Measurements from ENCODE around the gene BCL3. TPM values are rescaled to one million over a fixed set of nuclear protein-coding genes. Genes with fewer than 3 reads are reported as not detected.

Gene BCL3
- total and polyA plus RNA-seq, 2 experiments from 2014 or later = 1.4 to 4.1 TPM

DNA sequence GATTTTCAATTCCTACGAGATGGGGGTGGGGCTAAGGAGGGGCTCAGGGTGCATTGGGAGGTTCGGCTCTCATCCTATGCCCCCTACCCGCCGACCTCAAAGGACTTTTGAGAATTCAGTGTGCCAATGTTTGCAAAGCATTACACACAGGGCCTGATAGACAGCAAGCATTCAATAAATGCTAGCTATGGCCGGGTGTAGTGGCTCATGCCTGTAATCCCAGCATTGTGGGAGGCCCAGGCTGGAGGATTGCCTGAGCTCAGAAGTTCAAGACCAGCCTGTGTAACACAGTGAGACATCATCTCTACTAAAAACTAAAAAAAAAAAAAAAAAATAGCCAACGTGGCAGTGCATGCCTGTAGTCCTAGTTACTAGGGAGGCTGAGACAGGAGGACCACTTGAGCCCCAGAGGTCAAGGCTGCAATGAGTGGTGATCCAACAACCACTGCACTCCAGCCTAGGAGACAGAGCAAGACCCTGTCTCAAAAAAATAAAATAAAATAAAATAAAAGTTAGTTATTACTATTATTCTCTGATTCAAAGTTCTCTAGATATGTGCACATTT, 27.2 kb downstream of the BCL3 start:
- Mint-ChIP-seq H3K27ac (no peak overlapping the region), H3K4me3 (no peak overlapping the region), H3K27me3 (ENCODE audit: insufficient read depth, low read depth, poor library complexity) (peaks cover 11% of the 10 kb centered on the region), H3K4me1 (peaks cover 4% of the 10 kb centered on the region), H3K36me3 (ENCODE audit: low read depth) (no peaks in the 10 kb centered on the region), H3K9me3 (no peaks in the 10 kb centered on the region)
- no peak for DNase-seq (ENCODE audit: low spot score)
- Histone ChIP-seq H3K4me2 (no peak overlapping the region), H3K36me3 (ENCODE audit: insufficient read depth) (no peaks in the 10 kb centered on the region), H3F3A (replicated peaks; ENCODE audit: low read depth) (0 out of 2 replicates have a peak, but pooled peaks cover 9% of the 10 kb centered on the region), H3K27me3 (ENCODE audit: insufficient read depth) (no peaks in the 10 kb centered on the region), H3K4me1 (ENCODE audit: insufficient read depth) (peaks cover 13% of the 10 kb centered on the region), H3K9me2 (ENCODE audit: insufficient read depth) (no peaks in the 10 kb centered on the region), H3K27ac (ENCODE audit: low read depth) (no peak overlapping the region), H3K4me3 (no peak overlapping the region), H3K79me2 (replicated peaks; ENCODE audit: insufficient read depth) (no peaks in the 10 kb centered on the region), H2AFZ (no peak overlapping the region), H4K20me1 (replicated peaks; ENCODE audit: insufficient read depth) (no peaks in the 10 kb centered on the region; the same call in 1 of the 2 replicates)
- ATAC-seq = no peak
- TF ChIP-seq, protein P1, sequence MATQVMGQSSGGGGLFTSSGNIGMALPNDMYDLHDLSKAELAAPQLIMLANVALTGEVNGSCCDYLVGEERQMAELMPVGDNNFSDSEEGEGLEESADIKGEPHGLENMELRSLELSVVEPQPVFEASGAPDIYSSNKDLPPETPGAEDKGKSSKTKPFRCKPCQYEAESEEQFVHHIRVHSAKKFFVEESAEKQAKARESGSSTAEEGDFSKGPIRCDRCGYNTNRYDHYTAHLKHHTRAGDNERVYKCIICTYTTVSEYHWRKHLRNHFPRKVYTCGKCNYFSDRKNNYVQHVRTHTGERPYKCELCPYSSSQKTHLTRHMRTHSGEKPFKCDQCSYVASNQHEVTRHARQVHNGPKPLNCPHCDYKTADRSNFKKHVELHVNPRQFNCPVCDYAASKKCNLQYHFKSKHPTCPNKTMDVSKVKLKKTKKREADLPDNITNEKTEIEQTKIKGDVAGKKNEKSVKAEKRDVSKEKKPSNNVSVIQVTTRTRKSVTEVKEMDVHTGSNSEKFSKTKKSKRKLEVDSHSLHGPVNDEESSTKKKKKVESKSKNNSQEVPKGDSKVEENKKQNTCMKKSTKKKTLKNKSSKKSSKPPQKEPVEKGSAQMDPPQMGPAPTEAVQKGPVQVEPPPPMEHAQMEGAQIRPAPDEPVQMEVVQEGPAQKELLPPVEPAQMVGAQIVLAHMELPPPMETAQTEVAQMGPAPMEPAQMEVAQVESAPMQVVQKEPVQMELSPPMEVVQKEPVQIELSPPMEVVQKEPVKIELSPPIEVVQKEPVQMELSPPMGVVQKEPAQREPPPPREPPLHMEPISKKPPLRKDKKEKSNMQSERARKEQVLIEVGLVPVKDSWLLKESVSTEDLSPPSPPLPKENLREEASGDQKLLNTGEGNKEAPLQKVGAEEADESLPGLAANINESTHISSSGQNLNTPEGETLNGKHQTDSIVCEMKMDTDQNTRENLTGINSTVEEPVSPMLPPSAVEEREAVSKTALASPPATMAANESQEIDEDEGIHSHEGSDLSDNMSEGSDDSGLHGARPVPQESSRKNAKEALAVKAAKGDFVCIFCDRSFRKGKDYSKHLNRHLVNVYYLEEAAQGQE (IDR thresholded peaks at IDR 0.05; ENCODE audit: unreplicated experiment) = no peak
- no peak for TF ChIP-seq POLR2AphosphoS5 (IDR thresholded peaks at IDR 0.05; ENCODE audit: low read depth)
- TF ChIP-seq, protein P2, sequence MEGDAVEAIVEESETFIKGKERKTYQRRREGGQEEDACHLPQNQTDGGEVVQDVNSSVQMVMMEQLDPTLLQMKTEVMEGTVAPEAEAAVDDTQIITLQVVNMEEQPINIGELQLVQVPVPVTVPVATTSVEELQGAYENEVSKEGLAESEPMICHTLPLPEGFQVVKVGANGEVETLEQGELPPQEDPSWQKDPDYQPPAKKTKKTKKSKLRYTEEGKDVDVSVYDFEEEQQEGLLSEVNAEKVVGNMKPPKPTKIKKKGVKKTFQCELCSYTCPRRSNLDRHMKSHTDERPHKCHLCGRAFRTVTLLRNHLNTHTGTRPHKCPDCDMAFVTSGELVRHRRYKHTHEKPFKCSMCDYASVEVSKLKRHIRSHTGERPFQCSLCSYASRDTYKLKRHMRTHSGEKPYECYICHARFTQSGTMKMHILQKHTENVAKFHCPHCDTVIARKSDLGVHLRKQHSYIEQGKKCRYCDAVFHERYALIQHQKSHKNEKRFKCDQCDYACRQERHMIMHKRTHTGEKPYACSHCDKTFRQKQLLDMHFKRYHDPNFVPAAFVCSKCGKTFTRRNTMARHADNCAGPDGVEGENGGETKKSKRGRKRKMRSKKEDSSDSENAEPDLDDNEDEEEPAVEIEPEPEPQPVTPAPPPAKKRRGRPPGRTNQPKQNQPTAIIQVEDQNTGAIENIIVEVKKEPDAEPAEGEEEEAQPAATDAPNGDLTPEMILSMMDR (conservative IDR thresholded peaks at IDR 0.05; ENCODE audit: low read depth in 2 of 2) = no peak

DNA sequence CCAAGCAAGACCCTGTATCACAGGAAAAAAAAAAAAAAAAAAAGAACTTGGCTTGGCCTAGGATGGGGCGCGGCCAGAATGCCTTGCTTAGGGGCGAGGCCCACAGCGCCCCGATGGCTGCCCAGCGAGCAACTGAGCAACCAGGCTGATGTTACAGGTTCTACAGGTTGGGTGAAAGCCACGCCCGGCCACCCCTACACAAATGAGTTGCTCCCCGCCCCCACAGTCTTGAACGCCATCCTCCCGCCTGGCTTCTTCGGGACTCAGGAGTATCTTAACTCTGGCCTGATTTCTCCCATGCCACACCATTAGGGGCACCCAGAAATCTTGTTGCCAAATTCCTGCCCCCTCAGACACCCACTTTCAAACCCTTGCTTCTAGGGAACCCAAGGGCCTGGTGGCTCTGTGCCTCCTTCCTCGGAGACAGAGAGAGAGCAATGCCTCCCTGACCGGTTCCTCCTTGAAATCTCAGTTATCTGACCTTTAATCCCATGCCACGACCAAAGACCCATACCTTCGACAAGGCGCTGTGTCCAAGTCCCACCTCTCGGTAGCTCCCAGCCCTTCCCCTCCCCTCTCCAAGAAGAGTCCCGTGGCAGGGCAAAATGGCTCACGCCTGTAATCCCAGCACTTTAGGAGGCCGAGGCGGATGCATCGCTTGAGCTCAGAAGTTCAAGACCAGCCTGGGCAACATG, 28.0 kb downstream of the BCL3 start:
- 0 out of 2 replicates have a peak, but pooled peaks cover 9% of the 10 kb centered on the region for H3F3A ChIP-seq (replicated peaks; ENCODE audit: low read depth)
- H3K4me1 Mint-ChIP-seq = peaks cover 4% of the 10 kb centered on the region
- H4K20me1 ChIP-seq (replicated peaks; ENCODE audit: insufficient read depth) = no peaks in the 10 kb centered on the region; the same call in 1 of the 2 replicates
- no peak overlapping the region for H3K27ac Mint-ChIP-seq
- no peaks in the 10 kb centered on the region for H3K36me3 ChIP-seq (ENCODE audit: insufficient read depth)
- peak overlapping the region; percentile 59; the same call in 1 of the 2 replicates for H3K27ac ChIP-seq (ENCODE audit: low read depth)
- H3K27me3 ChIP-seq (ENCODE audit: insufficient read depth) = no peaks in the 10 kb centered on the region
- H3K79me2 ChIP-seq (replicated peaks; ENCODE audit: insufficient read depth) = no peaks in the 10 kb centered on the region
- DNase-seq (ENCODE audit: low spot score) (peak; percentile 77), ATAC-seq (peak; percentile 15)
- peak overlapping the region; percentile 30; the same call in 1 of the 3 replicates for H3K4me3 Mint-ChIP-seq
- no peaks in the 10 kb centered on the region for H3K9me2 ChIP-seq (ENCODE audit: insufficient read depth)
- H3K4me3 ChIP-seq = 0 out of 2 replicates have a peak overlapping the region, but pooled peaks have one; percentile 27
- peaks cover 10% of the 10 kb centered on the region for H3K27me3 Mint-ChIP-seq (ENCODE audit: insufficient read depth, low read depth, poor library complexity)
- 0 out of 2 replicates have a peak overlapping the region, but pooled peaks have one; percentile 45 for H3K4me2 ChIP-seq
- H3K4me1 ChIP-seq (ENCODE audit: insufficient read depth) = peaks cover 13% of the 10 kb centered on the region
- H3K36me3 Mint-ChIP-seq (ENCODE audit: low read depth) = no peaks in the 10 kb centered on the region
- no peaks in the 10 kb centered on the region for H3K9me3 Mint-ChIP-seq
- peak overlapping the region; percentile 35; the same call in 1 of the 2 replicates for H2AFZ ChIP-seq
- TF ChIP-seq JUNB (IDR thresholded peaks at IDR 0.05; ENCODE audit: unreplicated experiment) (no peak), STAT1 (IDR thresholded peaks at IDR 0.05; ENCODE audit: unreplicated experiment) (no peak), POLR2AphosphoS5 (IDR thresholded peaks at IDR 0.05; ENCODE audit: low read depth) (no peak), ZNF114 (CRISPR knock-in tag; IDR thresholded peaks at IDR 0.05) (no peak), ZNF331 (CRISPR knock-in tag; IDR thresholded peaks at IDR 0.05; ENCODE audit: low read depth) (no peak)
- TF ChIP-seq, protein P3, sequence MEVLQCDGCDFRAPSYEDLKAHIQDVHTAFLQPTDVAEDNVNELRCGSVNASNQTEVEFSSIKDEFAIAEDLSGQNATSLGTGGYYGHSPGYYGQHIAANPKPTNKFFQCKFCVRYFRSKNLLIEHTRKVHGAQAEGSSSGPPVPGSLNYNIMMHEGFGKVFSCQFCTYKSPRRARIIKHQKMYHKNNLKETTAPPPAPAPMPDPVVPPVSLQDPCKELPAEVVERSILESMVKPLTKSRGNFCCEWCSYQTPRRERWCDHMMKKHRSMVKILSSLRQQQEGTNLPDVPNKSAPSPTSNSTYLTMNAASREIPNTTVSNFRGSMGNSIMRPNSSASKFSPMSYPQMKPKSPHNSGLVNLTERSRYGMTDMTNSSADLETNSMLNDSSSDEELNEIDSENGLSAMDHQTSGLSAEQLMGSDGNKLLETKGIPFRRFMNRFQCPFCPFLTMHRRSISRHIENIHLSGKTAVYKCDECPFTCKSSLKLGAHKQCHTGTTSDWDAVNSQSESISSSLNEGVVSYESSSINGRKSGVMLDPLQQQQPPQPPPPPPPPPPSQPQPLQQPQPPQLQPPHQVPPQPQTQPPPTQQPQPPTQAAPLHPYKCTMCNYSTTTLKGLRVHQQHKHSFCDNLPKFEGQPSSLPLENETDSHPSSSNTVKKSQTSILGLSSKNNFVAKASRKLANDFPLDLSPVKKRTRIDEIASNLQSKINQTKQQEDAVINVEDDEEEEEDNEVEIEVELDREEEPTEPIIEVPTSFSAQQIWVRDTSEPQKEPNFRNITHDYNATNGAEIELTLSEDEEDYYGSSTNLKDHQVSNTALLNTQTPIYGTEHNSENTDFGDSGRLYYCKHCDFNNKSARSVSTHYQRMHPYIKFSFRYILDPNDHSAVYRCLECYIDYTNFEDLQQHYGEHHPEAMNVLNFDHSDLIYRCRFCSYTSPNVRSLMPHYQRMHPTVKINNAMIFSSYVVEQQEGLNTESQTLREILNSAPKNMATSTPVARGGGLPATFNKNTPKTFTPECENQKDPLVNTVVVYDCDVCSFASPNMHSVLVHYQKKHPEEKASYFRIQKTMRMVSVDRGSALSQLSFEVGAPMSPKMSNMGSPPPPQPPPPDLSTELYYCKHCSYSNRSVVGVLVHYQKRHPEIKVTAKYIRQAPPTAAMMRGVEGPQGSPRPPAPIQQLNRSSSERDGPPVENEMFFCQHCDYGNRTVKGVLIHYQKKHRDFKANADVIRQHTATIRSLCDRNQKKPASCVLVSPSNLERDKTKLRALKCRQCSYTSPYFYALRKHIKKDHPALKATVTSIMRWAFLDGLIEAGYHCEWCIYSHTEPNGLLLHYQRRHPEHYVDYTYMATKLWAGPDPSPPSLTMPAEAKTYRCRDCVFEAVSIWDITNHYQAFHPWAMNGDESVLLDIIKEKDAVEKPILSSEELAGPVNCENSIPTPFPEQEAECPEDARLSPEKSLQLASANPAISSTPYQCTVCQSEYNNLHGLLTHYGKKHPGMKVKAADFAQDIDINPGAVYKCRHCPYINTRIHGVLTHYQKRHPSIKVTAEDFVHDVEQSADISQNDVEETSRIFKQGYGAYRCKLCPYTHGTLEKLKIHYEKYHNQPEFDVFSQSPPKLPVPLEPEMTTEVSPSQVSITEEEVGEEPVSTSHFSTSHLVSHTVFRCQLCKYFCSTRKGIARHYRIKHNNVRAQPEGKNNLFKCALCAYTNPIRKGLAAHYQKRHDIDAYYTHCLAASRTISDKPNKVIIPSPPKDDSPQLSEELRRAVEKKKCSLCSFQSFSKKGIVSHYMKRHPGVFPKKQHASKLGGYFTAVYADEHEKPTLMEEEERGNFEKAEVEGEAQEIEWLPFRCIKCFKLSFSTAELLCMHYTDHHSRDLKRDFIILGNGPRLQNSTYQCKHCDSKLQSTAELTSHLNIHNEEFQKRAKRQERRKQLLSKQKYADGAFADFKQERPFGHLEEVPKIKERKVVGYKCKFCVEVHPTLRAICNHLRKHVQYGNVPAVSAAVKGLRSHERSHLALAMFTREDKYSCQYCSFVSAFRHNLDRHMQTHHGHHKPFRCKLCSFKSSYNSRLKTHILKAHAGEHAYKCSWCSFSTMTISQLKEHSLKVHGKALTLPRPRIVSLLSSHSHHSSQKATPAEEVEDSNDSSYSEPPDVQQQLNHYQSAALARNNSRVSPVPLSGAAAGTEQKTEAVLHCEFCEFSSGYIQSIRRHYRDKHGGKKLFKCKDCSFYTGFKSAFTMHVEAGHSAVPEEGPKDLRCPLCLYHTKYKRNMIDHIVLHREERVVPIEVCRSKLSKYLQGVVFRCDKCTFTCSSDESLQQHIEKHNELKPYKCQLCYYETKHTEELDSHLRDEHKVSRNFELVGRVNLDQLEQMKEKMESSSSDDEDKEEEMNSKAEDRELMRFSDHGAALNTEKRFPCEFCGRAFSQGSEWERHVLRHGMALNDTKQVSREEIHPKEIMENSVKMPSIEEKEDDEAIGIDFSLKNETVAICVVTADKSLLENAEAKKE (CRISPR knock-in tag; IDR thresholded peaks at IDR 0.05) = no peak

All from GM23338 (cell line).